Liver (tissue), 3 donors: Measurements from ENCODE around the gene TMEM45B.

Experiments
- CTCF ChIP-seq: fragments of 150-350 bp; IDR thresholded peaks from 2 replicates; pipeline ENCODE4 v1.5.1; 2017; ENCODE audit warnings: improper control_type of control experiment, low read depth, low read length; ENCODE audit not compliant: missing input control
- EGR1 ChIP-seq, 2 donors: IDR thresholded peaks; 2 replicates each; pipeline ENCODE4 v1.6.1; 2016 to 2018; ENCODE audit warnings: antibody characterized with exemption in 2 of 2, low read depth in 2 of 2
- RAD21 ChIP-seq, 2 donors: IDR thresholded peaks; 2 replicates each; pipeline ENCODE4 v1.6.1; 2016; ENCODE audit warnings: antibody characterized with exemption in 2 of 2, mild to moderate bottlenecking in 2 of 2
- REST ChIP-seq: IDR thresholded peaks from 2 replicates; pipeline ENCODE4 v1.6.1; 2016; ENCODE audit warnings: antibody characterized with exemption, mild to moderate bottlenecking
- TAF1 ChIP-seq: conservative IDR thresholded peaks from 2 replicates; pipeline ENCODE4 v1.6.1; 2016; ENCODE audit warnings: antibody characterized with exemption, mild to moderate bottlenecking
- donor health status: healthy.
- donor health status: healthy.

DNA sequence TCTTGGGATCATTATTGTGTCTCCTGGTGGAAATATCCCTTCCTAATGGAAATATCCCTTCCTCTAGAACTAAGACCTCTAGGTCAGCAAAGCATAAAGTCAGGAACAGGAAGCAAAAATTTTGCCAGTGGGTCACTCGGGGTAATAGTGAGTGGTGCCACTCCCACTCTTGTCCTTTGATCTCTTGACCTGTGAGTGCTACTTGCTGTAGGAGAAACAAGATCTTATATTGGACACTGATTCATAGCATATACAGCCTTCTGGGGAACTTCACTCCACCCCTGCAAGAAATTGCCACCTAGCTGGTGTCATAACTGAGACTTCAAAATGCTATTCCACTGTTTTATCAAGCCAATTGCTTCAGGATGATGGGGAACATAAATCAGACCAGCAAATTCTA, 44.7 kb upstream of the TMEM45B start:
- TF ChIP-seq CTCF (no peak), RAD21 (IDR thresholded peaks at IDR 0.05) (no peak), EGR1 (IDR thresholded peaks at IDR 0.05; ENCODE audit: low read depth in 2 of 2) (no peak), REST (no peak), TAF1 (no peak)
